Stimulated activated CD8-positive, alpha-beta memory T cell treated with anti-CD3 and anti-CD28 coated beads, Interleukin-12 subunit alpha, Interleukin-12 subunit beta, amount 100 ng/mL, for 4 hours (primary cell): ENCODE measurements around the gene POLE2.
A peak's percentile ranks its signal among the peaks of the same experiment; 100 is the strongest.
"Not testable (repeated sequence)": the region's sequence is repeated elsewhere in the genome, so short reads cannot be mapped to it uniquely, and the experiment has no call there.

Experiments
- DNase-seq: peaks from one replicate; pipeline ENCODE4 v3.0.0-alpha.2; 2020; ENCODE audit warnings: low read depth

Gene POLE2

GRCh38 chr14:49659526-49660455 lies 28.2 kb downstream of the POLE2 start:
- DNase-seq, result no peak

- DNase-seq, result not testable (repeated sequence)
Measured at GRCh38 chr14:49657500-49657899, 30.5 kb downstream of the POLE2 start.

DNA sequence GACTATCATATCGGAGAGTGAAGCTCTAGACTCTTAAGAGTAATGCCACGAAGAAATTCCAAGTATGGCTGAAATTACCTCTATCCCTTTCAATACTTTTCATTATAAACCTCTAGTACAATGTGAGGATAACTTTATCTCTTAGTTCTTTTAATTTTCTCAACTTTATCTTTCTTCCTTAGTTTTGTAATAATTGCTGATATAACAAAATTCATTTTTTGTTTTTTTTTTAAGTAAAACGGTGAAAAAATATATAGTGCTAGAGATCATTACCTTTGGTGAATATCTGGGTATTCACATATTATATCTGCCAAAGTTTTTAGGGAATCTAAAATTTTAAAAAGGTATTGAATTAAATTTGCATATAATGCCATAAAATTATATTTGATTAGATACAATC lies 33.5 kb downstream of the POLE2 start:
- DNase-seq, result no peak

- no peak for DNase-seq
Measured at GRCh38 chr14:49653508-49653907, 34.5 kb downstream of the POLE2 start.

GRCh38 chr14:49642163-49642562 lies 45.9 kb downstream of the POLE2 start:
- DNase-seq, result no peak

GRCh38 chr14:49641697-49642129 lies 46.3 kb downstream of the POLE2 start:
- no peak for DNase-seq

DNA sequence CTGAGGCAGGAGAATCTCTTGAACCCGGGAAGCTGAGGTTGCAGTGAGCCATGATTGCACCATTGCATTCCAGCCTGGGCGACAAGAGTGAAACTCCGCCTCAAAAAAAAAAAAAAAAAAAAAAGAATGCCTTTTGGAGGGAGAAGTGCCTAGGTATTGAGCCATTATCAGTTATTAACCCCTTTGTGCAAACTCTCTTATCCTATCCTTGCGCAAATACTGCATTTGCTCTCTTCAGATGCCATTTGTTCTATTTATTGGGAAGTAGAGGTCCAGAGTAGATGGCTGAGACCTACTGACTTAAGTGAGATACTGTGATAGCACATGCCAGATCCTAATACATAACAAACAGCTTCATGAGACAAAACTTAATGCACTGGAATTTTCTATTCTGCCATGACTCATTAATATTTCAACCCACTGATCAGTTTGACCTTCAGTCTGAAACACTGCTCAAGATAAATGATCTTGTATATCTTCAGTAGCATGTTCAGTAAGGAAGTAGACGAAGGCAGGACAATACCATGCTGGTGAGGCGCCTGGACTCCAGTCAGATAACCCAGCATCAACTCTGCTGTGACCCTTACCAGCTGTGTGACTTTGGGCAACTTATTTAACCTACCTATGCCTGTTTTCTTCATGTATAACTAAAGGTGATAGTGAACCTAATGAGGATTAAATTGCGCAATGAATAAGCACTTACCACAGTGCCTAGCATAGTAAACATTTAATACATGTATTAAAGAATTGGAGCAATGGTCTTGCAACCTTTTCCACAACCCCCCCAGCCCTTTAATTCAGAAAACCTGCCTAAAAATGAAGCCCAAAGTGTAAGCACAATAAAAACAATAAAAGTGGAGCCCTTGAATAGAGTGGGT lies 47.2 kb downstream of the POLE2 start:
- DNase-seq, result no peak

- no peak for DNase-seq
Measured at GRCh38 chr14:49637534-49638078, 50.4 kb downstream of the POLE2 start.

DNA sequence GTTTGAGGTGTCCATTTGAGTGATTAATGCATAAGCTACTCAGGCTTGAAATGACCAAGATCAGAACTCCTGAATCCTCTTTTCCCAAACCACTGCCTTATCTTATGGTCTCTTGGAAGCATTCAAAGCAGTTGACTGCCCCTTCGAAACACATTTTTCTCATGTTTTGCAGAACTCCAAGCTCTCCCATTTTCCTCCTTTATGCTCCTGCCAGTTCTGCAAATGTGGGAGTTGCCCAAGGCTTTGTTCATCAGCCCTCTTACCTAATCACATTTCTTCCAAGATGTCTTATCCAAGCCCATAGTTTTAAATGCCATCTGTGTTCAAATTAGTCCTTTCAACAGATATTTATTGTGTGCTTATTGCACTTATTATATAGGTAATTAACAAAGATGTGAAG lies 51.1 kb downstream of the POLE2 start:
- DNase-seq, result no peak

GRCh38 chr14:49634547-49635334 lies 53.3 kb downstream of the POLE2 start, which contains the start of gene DNAAF2:
TSS of gene DNAAF2 (minus strand) at chr14:49635244. CDS start at chr14:49635149, 95 bp downstream.
- DNase-seq, result peak; percentile 48

- DNase-seq, result peak; percentile 89
Measured at GRCh38 chr14:49633640-49634546, 54.1 kb downstream of the POLE2 start.

DNA sequence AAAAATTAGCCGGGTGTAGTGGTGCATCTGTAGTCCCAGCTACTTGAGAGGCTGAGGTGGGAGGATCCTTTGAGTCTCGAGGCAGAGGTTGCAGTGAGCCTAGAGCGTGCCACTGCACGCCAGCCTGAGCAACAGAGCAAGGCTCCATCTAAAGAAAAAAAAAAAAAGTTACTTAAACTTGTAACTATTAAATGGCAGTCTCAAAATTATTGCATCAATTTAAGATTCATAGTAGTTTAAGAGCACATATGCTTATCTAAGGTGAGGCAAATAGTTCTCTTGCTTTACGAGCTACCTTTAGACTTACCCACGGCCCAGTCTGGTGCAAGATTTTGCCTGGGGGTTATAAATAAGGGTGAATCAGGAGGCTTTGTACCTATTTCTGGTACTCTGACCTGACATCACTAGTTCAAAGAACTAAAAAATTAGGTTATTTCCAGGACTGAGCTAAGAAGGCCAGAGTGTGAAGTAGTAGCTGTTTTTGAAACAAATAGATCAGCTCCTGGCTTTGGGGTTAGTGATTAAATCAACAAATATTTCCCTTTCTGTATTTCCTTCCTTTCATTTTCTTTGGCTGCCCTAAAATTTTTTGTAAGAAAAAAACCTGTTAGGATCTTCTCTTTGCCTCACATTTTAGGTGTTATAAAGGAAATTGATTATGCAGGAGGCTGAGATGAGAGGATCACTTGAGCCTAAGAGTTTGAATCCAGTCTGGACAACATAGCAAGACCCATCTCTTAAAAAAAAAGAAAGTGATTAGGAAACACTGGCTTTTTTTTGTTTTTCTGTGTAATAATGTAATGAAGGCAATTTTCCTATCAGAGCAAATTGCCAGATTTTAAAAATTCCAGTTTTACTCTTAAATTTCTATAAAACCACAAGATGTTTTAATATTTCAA lies 63.8 kb downstream of the POLE2 start:
- DNase-seq, result no peak

- DNase-seq, result no peak
Measured at GRCh38 chr14:49623387-49623786, 64.6 kb downstream of the POLE2 start.

DNA sequence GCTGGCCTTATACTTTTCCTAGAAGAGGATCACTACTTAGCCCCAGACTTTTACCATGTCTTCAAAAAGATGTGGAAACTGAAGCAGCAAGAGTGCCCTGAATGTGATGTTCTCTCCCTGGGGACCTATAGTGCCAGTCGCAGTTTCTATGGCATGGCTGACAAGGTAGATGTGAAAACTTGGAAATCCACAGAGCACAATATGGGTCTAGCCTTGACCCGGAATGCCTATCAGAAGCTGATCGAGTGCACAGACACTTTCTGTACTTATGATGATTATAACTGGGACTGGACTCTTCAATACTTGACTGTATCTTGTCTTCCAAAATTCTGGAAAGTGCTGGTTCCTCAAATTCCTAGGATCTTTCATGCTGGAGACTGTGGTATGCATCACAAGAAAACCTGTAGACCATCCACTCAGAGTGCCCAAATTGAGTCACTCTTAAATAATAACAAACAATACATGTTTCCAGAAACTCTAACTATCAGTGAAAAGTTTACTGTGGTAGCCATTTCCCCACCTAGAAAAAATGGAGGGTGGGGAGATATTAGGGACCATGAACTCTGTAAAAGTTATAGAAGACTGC lies 65.9 kb downstream of the POLE2 start:
- no peak for DNase-seq

DNA sequence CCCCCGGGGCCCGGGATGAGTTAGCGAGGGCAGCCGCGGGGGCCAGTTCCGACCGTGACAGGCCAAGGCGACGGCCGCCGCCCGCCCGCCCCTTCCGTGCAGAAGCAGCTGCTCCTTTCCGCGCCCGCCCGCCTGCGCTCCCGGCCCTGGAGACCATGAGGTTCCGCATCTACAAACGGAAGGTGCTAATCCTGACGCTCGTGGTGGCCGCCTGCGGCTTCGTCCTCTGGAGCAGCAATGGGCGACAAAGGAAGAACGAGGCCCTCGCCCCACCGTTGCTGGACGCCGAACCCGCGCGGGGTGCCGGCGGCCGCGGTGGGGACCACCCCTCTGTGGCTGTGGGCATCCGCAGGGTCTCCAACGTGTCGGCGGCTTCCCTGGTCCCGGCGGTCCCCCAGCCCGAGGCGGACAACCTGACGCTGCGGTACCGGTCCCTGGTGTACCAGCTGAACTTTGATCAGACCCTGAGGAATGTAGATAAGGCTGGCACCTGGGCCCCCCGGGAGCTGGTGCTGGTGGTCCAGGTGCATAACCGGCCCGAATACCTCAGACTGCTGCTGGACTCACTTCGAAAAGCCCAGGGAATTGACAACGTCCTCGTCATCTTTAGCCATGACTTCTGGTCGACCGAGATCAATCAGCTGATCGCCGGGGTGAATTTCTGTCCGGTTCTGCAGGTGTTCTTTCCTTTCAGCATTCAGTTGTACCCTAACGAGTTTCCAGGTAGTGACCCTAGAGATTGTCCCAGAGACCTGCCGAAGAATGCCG lies 66.7 kb downstream of the POLE2 start:
- DNase-seq, result peak; percentile 43

- DNase-seq, result peak; percentile 91
Measured at GRCh38 chr14:49620182-49621113, 67.6 kb downstream of the POLE2 start, which contains the start of the genes MGAT2 and RPL36AL. TSS of gene MGAT2 (plus strand) at chr14:49620799. CDS start at chr14:49621269, 470 bp downstream. TSS of gene RPL36AL (minus strand) at chr14:49620626. CDS start at chr14:49619104, 1,522 bp downstream.

DNA sequence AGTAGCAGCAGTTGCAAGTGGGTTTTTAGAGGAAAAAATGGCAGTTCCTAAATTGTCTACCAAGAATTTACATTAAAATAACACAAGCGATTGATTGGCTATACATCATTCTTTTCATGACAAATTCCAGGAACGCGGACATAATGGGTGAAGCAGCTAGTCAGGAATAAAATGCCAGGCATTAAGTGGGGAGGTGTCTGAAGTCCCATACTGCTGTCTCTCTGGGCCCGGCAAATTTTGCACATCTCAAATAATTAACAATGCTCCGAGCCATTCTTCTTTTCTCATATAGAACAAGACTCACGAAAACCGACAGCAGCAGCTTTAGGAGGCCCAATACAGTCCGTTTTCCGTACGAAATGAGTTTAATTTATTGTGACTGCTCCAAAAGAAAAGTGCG lies 68.3 kb downstream of the POLE2 start:
- DNase-seq, result no peak
